HG03575 (cell line): ENCODE measurements around the gene OST4.
"Not testable (repeated sequence)": the region's sequence is repeated elsewhere in the genome, so short reads cannot be mapped to it uniquely, and the experiment has no call there.

Source experiments
- ATAC-seq: cut with Tn5 transposase; IDR thresholded peaks from one replicate; pipeline ENCODE4 v1.9.1; 2021; ENCODE audit not compliant: unreplicated experiment, insufficient number of reproducible peaks, low FRiP score; ENCODE audit errors: extremely low read depth

The OST4 gene

DNA sequence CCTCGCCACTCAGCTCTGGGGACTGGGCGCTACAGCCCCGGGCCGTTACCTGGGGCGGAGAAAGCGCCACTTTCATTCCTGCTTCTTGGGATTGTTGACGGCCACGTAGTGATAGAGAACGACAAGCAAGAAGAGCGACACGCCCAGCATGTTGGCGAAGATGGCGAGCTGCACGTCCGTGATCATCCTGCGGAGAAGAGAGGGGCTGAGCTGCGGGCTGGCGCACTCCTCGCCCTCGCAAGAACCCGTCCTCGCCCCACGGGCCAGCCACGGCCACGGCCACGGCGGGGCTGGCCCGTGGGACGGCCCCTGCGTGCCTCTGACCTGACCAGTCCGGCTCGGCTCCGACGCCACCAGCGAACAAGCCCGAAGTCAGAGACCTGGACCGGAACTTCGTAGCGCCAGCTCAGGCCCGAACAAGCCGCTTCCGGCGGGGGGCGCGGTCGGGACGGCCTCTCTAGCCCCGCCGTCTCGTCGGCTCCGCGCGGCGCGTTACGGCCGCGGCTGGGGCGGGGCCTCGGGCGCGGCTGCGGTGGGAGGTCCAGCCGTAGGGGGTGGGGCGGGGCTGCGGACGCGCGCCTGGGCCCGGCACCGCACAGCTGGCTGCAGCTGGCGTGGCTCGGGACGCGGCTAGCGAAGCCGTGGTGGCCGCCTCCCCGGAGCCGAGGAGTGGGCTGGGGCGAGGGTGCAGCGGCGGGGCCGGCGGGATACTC lies at the start of gene OST4:
Gene OST4, minus strand, starts transcription at position 378 of the 713 bp plus-strand sequence.
- ATAC-seq: no peak

DNA sequence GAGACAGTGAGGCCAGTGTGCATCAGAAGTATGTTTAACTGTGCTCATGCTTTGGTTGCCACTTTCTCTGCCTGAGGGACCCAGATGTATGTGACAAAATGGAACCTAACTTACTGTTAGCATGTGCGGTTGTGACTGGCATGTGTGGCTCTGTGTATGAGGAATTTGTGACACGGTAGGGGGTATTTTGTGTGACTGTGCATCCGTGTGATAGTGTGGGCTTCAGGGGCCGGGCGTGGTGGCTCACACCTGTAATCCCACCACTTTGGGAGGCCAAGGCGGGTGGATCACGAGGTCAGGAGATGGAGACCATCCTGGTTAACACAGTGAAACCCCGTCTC lies 47.8 kb upstream of the OST4 start:
- not testable (repeated sequence) for ATAC-seq

GRCh38 chr2:27118525-27119329 lies 47.3 kb upstream of the OST4 start, which contains the start of gene CGREF1:
Gene CGREF1 (minus strand): TSS chr2:27119128. CDS start chr2:27104366, 14,762 bp downstream.
- ATAC-seq: no peak

DNA sequence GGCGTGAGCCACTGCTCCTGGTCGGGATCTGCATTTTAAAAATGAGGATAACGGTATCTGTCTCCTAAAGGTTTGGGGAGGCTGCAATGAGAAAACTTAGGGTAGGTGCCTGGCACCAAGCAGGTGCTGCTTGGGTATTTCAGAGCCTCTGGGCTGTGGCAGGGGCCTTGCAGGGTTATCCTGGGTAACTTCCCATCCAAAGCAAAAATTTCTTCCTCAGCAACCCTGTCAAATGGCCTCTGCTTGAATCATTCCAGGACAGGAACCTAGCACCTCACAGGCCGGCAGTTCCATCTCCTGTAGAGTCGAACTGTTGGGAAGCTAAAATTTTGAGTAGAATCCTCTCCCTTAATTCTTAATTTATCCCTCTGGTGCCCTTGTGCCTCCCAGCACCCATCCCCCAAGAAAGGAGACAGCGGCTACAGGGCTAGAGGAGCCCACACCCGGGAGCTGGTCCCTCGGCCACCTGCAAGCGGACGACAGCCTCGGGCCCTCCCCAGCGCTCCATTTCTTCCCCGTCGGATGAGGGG lies 46.6 kb upstream of the OST4 start:
- ATAC-seq: no peak

- no peak for ATAC-seq
Measured at GRCh38 chr2:27115519-27115918, 44.1 kb upstream of the OST4 start.

- ATAC-seq: not testable (repeated sequence)
Measured at GRCh38 chr2:27111392-27112078, 40.1 kb upstream of the OST4 start.

GRCh38 chr2:27110603-27111352 lies 39.3 kb upstream of the OST4 start:
- not testable (repeated sequence) for ATAC-seq

GRCh38 chr2:27109083-27109482 lies 37.6 kb upstream of the OST4 start:
- ATAC-seq: no peak

- no peak for ATAC-seq
Measured at GRCh38 chr2:27108221-27108620, 36.8 kb upstream of the OST4 start.

- ATAC-seq: no peak
Measured at GRCh38 chr2:27105981-27106380, 34.5 kb upstream of the OST4 start.

GRCh38 chr2:27102329-27102728 lies 30.9 kb upstream of the OST4 start:
- ATAC-seq: no peak

GRCh38 chr2:27100036-27100435 lies 28.6 kb upstream of the OST4 start:
- no peak for ATAC-seq

- no peak for ATAC-seq
Measured at GRCh38 chr2:27099334-27099955, 28.0 kb upstream of the OST4 start.

DNA sequence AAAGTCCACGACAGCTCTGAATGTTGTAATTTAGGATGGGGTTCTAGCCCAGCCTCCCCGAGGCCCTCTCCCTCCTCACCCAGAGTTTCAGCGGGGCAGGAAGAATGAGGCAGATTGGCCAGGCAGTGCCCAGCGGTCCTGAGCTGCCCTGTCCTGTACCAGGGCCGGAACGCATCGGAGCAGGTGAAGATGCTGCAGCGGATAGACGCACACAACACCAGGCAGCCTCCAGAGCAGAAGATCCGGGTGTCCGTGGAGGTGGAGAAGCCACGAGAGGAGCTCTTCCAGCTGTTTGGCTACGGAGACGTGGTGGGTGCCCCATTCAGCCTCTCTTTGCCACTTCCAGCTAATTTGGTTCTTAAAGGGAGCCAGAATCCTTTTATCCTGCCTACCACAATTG lies 25.9 kb upstream of the OST4 start:
- no peak for ATAC-seq

DNA sequence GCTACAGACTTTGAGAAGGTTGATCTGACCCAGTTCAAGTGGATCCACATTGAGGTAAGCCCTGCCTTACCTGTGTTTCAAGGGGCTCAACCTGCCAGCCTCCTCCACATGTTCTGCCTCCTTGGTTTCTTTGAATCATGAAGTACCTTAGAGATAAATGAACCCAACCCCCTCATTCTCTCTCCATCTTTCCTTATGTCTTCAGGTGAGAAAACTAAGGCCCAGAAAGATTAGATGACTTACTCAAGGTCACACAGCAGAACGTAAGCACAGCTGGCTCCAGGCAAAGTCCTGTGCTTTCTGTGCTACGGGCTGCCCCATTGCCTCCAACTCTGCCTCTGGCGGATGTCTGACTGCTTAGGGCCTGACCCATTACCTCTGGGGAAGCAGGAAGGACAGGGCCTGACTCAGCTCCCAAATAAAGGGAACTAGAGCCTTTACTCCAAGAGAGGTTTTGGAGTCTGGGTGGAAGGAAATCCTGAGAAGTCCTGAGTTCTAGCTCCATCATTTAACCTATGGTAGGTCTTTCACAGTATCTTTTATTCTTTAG lies 25.4 kb upstream of the OST4 start:
- no peak for ATAC-seq

DNA sequence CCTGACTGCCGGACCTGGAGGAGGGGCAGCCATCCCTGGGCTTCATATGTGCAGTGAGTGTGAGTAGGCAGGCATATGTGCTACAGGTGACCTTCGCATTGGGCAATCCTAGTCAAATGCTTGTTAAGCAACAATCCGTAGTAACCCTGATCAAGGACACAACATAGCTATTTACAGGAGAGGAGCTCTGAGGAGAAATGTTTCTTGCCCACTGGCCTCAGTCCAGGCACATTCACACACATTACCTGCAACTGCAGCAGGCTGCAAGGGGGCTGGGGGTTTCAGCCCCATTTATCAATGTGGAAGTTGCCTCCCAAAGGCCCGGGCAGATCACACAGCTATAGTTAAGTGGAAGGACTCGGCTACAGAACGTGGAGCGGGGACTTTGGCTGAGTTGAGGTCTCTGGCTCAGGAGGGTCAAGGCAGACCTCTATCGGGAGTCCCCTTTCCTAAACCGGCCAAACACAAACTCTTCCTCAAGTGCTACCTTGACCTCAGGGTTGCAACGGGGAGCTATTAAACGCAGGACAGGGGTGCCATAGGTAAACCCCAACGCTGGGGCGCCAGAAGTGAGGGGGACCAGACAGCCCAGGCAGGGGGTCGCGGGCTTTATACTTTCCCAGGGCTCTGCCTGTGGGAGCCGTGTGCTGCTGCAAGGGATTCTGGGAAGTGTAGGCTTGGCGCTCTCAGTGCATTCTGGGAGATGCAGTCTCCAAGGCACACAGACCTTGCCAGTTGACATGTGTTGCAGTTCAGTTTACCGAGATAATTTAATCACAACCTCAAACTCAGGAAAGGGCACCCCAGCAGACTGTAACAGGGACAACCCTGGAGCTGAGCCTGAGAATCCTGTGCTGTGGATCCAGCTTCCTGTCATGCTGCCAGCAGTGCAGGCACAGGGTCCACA lies 24.5 kb upstream of the OST4 start:
- no peak for ATAC-seq

- no peak for ATAC-seq
Measured at GRCh38 chr2:27095427-27095744, 23.9 kb upstream of the OST4 start.
